HepG2 (cell line): ENCODE results near the gene SRSF10. TPM values are rescaled to one million over a fixed set of nuclear protein-coding genes. Genes with fewer than 3 reads are reported as not detected.

Source experiments
- ARID2 ChIP-seq: sonication (generic); formaldehyde crosslinking; IDR thresholded peaks from 2 replicates; pipeline ENCODE4 v1.8.1; 2022; ENCODE audit warnings: mild to moderate bottlenecking, missing genetic modification reagents, borderline replicate concordance
- ARNT ChIP-seq: fragments of 450-650 bp; IDR thresholded peaks from 2 replicates; pipeline ENCODE4 v1.6.1; 2017
- FOXJ3 ChIP-seq: sonication (generic); formaldehyde crosslinking; IDR thresholded peaks from 2 replicates; pipeline ENCODE4 v1.4.0; 2020; ENCODE audit warnings: missing genetic modification reagents, mild to moderate bottlenecking, borderline replicate concordance
- HDAC2 ChIP-seq: sonication (generic); formaldehyde crosslinking; IDR thresholded peaks from 2 replicates; pipeline ENCODE4 v1.4.0; 2020; ENCODE audit warnings: missing genetic modification reagents
- HMG20A ChIP-seq: IDR thresholded peaks from 2 replicates; pipeline ENCODE4 v1.6.1; 2016; ENCODE audit warnings: borderline replicate concordance
- HOXA7 ChIP-seq: sonication (generic); formaldehyde crosslinking; IDR thresholded peaks from 2 replicates; pipeline ENCODE4 v1.8.1; 2022; ENCODE audit warnings: mild to moderate bottlenecking, missing genetic modification reagents, moderate library complexity
- MAZ ChIP-seq, 2 experiments: sonication (generic) in 1 of 2; formaldehyde crosslinking in 1 of 2; IDR thresholded peaks; 2 replicates each; pipeline versions ENCODE4 v1.5.0 to v1.6.1; 2012 to 2020; ENCODE audit warnings: low read depth in 2 of 2, mild to moderate bottlenecking in 2 of 2, borderline replicate concordance in 1 of 2, improper control_type of control experiment in 1 of 2, low read length in 1 of 2, missing genetic modification reagents in 1 of 2, moderate library complexity in 1 of 2
- NONO ChIP-seq, 2 experiments: fragments of 450-650 bp in 1 of 2; sonication (generic) in 1 of 2; formaldehyde crosslinking in 1 of 2; IDR thresholded peaks in 1 of 2; conservative IDR thresholded peaks in 1 of 2; 2 replicates each; pipeline versions ENCODE4 v1.6.1 to v1.8.0; 2017 to 2022; ENCODE audit warnings: mild to moderate bottlenecking in 1 of 2, missing genetic modification reagents in 1 of 2, moderate library complexity in 1 of 2
- POGK ChIP-seq: sonication (generic); formaldehyde crosslinking; conservative IDR thresholded peaks from 2 replicates; pipeline ENCODE4 v1.8.0; 2022; ENCODE audit warnings: mild to moderate bottlenecking, moderate library complexity, missing genetic modification reagents
- RBFOX2 ChIP-seq: fragments of 200-400 bp; formaldehyde crosslinking; IDR thresholded peaks from 2 replicates; pipeline ENCODE4 v1.6.1; 2017; ENCODE audit warnings: low read depth, mild to moderate bottlenecking, low read length
- TSC22D2 ChIP-seq: sonication (generic); formaldehyde crosslinking; IDR thresholded peaks from 2 replicates; pipeline ENCODE4 v1.5.1; 2020; ENCODE audit warnings: missing genetic modification reagents, mild to moderate bottlenecking, borderline replicate concordance
- ZBTB1 ChIP-seq: sonication (generic); formaldehyde crosslinking; IDR thresholded peaks from 2 replicates; pipeline ENCODE4 v1.4.0; 2020; ENCODE audit warnings: missing genetic modification reagents, borderline replicate concordance
- ZFP41 ChIP-seq: sonication (generic); formaldehyde crosslinking; IDR thresholded peaks from 2 replicates; pipeline ENCODE4 v1.4.0; 2020; ENCODE audit warnings: mild to moderate bottlenecking, missing genetic modification reagents, borderline replicate concordance
- ZNF124 ChIP-seq: sonication (generic); formaldehyde crosslinking; IDR thresholded peaks from 2 replicates; pipeline ENCODE4 v1.4.0; 2020; ENCODE audit warnings: missing genetic modification reagents
- ZNF136 ChIP-seq: sonication (generic); formaldehyde crosslinking; IDR thresholded peaks from 2 replicates; pipeline ENCODE4 v1.8.1; 2022; ENCODE audit warnings: low read depth, mild to moderate bottlenecking, moderate library complexity, missing genetic modification reagents
- ZNF546 ChIP-seq: sonication (generic); formaldehyde crosslinking; conservative IDR thresholded peaks from 2 replicates; pipeline ENCODE4 v1.8.1; 2023; ENCODE audit warnings: mild to moderate bottlenecking, missing genetic modification reagents
- ZNF614 ChIP-seq: IDR thresholded peaks from 2 replicates; pipeline ENCODE4 v1.6.1; 2018; ENCODE audit warnings: missing biosample characterization, missing genetic modification reagents, inconsistent platforms, borderline replicate concordance
- ZNF773 ChIP-seq: sonication (generic); formaldehyde crosslinking; IDR thresholded peaks from 2 replicates; pipeline ENCODE4 v1.4.0; 2020; ENCODE audit warnings: missing genetic modification reagents, borderline replicate concordance
- ZNF781 ChIP-seq: sonication (generic); formaldehyde crosslinking; IDR thresholded peaks from 2 replicates; pipeline ENCODE4 v1.5.1; 2020; ENCODE audit warnings: borderline replicate concordance, mild to moderate bottlenecking, missing genetic modification reagents; ENCODE audit errors: not compliant biosample characterization
- polyA plus RNA-seq, 8 experiments: library from polyadenylated mRNA; depleted of rRNA in 3 of 8; stranded (reverse) in 7 of 8; unstranded in 1 of 8; fragments of >200 nt; fragmentation: Illumina TruSeq in 4 of 8; extraction: Trizol in 4 of 8; gene quantifications; 2 replicates each; pipeline versions ENCODE4 v1.2.1 to v1.2.3, GENCODE V29; 2011 to 2016; ENCODE audit warnings: low read depth in 4 of 8, missing spikeins in 1 of 8, mixed read lengths in 1 of 8; ENCODE audit not compliant: insufficient read depth in 1 of 8
- total RNA-seq, 5 experiments: library from RNA; depleted of rRNA; stranded (reverse); fragments of >200 nt; fragmentation: Illumina TruSeq; extraction: Trizol; gene quantifications; 2 replicates each; pipeline ENCODE4 v1.2.3, GENCODE V29; 2016; ENCODE audit warnings: low read depth in 1 of 5
- TF ChIP-seq, protein P1 (sequence below): sonication (generic); formaldehyde crosslinking; IDR thresholded peaks from 2 replicates; pipeline ENCODE4 v1.4.0; 2020; ENCODE audit warnings: missing genetic modification reagents

SRSF10 gene
- total and polyA plus RNA-seq, 2 of the 13 experiments (the other 11 are each of a cell fraction or from before 2014, with no cell fraction given), result 126 to 186 TPM

DNA sequence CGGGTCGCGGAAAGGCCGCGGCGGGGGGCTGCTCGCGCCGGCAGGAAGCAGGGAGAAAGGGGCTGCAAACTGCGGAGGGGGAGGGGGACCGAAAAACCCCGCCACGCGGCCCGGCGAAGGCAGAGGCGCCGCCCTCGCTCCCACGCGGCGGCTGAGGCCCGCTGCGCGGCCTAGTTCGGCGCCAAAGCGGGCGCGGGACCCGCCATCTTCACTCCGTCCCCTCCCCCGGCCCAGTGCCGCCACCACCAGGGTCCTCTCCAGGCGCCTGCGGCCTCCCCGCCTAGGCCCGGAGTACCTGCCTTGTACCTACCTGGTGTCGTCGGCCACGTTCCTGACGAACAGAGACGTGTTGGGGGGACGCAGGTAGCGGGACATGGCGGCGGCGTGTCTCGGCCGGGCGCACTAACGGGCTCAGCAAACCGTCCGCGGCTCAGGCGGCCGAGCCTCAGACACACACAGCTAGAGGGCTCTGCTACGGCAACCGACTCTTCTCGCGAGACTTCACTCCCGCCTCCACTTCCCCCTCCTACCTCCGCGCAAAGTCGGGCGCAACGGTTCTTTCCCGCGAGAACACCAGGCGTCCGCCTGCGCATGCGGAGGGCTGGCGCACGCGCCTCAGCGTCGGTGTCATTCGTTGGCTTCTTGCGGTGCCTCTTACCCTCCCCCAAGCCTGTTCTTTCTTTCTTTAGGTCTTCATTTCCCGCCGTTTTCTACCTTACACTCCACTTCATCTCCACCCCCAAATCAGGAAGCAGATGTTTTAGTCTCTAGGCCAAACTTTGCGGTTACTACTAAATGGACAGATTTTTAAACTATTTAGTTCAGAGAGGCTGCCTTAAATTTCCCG lies at the start of gene SRSF10 (continued):
- TF ChIP-seq ZFP41 (CRISPR knock-in tag) (0 out of 2 replicates have a peak, but pooled peaks have one; percentile 43), RBFOX2 (peak; percentile 100), NONO (IDR thresholded peaks at IDR 0.05) (no peak), NONO (CRISPR knock-in tag; conservative IDR thresholded peaks at IDR 0.05) (peak; percentile 79), ZNF124 (CRISPR knock-in tag) (peak; percentile 48), MAZ (IDR thresholded peaks at IDR 0.05; ENCODE audit: borderline replicate concordance, low read depth, low read length) (peak; percentile 45), MAZ (CRISPR knock-in tag; IDR thresholded peaks at IDR 0.05; ENCODE audit: low read depth) (peak; percentile 91), ARNT (no peak), ZNF614 (CRISPR knock-in tag) (peak; percentile 51; the same call in 1 of the 2 replicates), TSC22D2 (peak; percentile 40), ZNF546 (peak; percentile 84; the same call in 1 of the 2 replicates), FOXJ3 (CRISPR knock-in tag) (peak; percentile 58; the same call in 1 of the 2 replicates), HOXA7 (CRISPR knock-in tag) (no peak), POGK (CRISPR knock-in tag) (peak; percentile 83; the same call in 1 of the 2 replicates), ZBTB1 (no peak), ZNF136 (peak; percentile 95), HMG20A (CRISPR knock-in tag) (no peak), ZNF781 (CRISPR knock-in tag) (peak; percentile 89), ZNF773 (CRISPR knock-in tag) (peak; percentile 80; the same call in 1 of the 2 replicates), ARID2 (peak; percentile 67), HDAC2 (CRISPR knock-in tag) (peak; percentile 62; the same call in 1 of the 2 replicates)
- TF ChIP-seq, protein P1, sequence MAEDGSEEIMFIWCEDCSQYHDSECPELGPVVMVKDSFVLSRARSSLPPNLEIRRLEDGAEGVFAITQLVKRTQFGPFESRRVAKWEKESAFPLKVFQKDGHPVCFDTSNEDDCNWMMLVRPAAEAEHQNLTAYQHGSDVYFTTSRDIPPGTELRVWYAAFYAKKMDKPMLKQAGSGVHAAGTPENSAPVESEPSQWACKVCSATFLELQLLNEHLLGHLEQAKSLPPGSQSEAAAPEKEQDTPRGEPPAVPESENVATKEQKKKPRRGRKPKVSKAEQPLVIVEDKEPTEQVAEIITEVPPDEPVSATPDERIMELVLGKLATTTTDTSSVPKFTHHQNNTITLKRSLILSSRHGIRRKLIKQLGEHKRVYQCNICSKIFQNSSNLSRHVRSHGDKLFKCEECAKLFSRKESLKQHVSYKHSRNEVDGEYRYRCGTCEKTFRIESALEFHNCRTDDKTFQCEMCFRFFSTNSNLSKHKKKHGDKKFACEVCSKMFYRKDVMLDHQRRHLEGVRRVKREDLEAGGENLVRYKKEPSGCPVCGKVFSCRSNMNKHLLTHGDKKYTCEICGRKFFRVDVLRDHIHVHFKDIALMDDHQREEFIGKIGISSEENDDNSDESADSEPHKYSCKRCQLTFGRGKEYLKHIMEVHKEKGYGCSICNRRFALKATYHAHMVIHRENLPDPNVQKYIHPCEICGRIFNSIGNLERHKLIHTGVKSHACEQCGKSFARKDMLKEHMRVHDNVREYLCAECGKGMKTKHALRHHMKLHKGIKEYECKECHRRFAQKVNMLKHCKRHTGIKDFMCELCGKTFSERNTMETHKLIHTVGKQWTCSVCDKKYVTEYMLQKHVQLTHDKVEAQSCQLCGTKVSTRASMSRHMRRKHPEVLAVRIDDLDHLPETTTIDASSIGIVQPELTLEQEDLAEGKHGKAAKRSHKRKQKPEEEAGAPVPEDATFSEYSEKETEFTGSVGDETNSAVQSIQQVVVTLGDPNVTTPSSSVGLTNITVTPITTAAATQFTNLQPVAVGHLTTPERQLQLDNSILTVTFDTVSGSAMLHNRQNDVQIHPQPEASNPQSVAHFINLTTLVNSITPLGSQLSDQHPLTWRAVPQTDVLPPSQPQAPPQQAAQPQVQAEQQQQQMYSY, result peak; percentile 53; the same call in 1 of the 2 replicates
